ENCODE data around the gene C6orf47. TPM values are rescaled to one million over a fixed set of nuclear protein-coding genes. Genes with fewer than 3 reads are reported as not detected.
A peak's percentile ranks its signal among the peaks of the same experiment; 100 is the strongest.

Gene C6orf47
- total and polyA plus RNA-seq, 2 of the 13 experiments (the other 11 are each of a cell fraction or from before 2014, with no cell fraction given): 1.7 to 18.1 TPM

DNA sequence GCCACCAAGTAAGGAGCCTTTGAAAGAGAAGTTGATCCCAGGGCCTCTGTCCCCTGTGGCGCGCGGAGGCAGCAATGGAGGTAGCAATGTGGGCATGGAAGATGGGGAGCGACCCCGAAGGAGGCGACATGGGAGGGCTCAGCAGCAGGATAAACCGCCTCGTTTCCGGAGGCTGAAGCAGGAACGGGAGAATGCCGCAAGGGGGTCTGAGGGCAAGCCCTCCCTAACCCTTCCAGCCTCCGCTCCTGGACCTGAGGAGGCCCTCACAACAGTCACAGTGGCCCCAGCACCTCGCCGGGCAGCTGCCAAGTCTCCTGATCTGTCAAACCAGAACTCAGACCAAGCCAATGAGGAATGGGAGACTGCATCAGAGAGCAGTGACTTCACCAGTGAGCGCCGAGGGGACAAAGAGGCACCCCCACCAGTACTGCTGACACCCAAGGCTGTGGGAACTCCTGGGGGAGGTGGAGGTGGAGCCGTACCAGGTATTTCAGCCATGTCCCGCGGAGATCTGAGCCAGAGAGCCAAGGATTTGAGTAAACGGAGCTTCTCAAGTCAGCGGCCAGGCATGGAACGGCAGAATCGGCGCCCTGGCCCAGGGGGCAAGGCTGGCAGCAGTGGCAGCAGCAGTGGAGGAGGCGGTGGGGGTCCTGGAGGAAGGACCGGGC lies 28.2 kb downstream of the C6orf47 start:
- no TSS peak for BruUV-seq (replicated peaks)
- 97% methylated on average over 26 of the region's 26 CpGs for WGBS (ENCODE audit: low lambda C conversion rate)
- H3K27ac ChIP-seq (ENCODE audit: extremely low read length, insufficient read depth, low read length): no peak overlapping the region
- H3K79me2 ChIP-seq (ENCODE audit: insufficient read depth, low read length): no peaks in the 10 kb centered on the region
- no peaks in the 10 kb centered on the region for H3K27me3 ChIP-seq (ENCODE audit: control insufficient read depth in 1 of 2, insufficient read depth in 2 of 2, low read length in 2 of 2)
- ATAC-seq: no peak
- in situ Hi-C loops (cut with HindIII; ENCODE audit: extremely low pct_ligation_motif_present, low pct_unique_long_range_greater_than_20kb) (no loop called here), intact Hi-C loops (cut with micrococcal nuclease; ENCODE audit: unreplicated experiment) (no loop called here)
- H3K36me3 ChIP-seq (replicated peaks in 1 of 2; ENCODE audit: control insufficient read depth in 1 of 2, insufficient read depth in 2 of 2, low read length in 2 of 2): peaks cover 70 to 99% of the 10 kb centered on the region in 2 experiments
- H3K4me1 ChIP-seq (ENCODE audit: insufficient read depth, low read length): no peaks in the 10 kb centered on the region
- H3K4me2 ChIP-seq (ENCODE audit: low read depth, low read length): no peak overlapping the region
- H2AFZ ChIP-seq (ENCODE audit: low read length): no peak overlapping the region
- FAIRE-seq: no peak
- no peaks in the 10 kb centered on the region for H4K20me1 ChIP-seq (ENCODE audit: insufficient read depth, low read length)
- H3K9ac ChIP-seq (ENCODE audit: insufficient read depth, low read depth, low read length): no peak overlapping the region
- POLR2A ChIA-PET: interaction anchor here (0.6 to 2.4 kb wide), 4 partner anchors 11 to 201 kb away, joined by 4 to 9 read pairs (median 5); partner anchors contain the start of genes C6orf47 and PRRC2A
- no peaks in the 10 kb centered on the region for H3K9me3 ChIP-seq (ENCODE audit: low read length)
- CTCF ChIA-PET (ENCODE audit: low intra/inter-chr PET ratio, low total read pairs): no interaction called here
- no peak overlapping the region for H3K4me3 ChIP-seq (replicated peaks in 1 of 3; ENCODE audit: insufficient read depth in 1 of 3, low read depth in 2 of 3, low read length in 3 of 3)
- no peak for DNase-seq (ENCODE audit: low spot score)
- TF ChIP-seq ZNF713 (CRISPR knock-in tag; IDR thresholded peaks at IDR 0.05) (no peak), HNF1B (CRISPR knock-in tag; IDR thresholded peaks at IDR 0.05) (0 out of 2 replicates have a peak, but pooled peaks have one; percentile 45), ATF7-NPFF (CRISPR knock-in tag; IDR thresholded peaks at IDR 0.05; ENCODE audit: low read depth) (0 out of 2 replicates have a peak, but pooled peaks have one; percentile 58), TARDBP (CRISPR knock-in tag; IDR thresholded peaks at IDR 0.05) (0 out of 2 replicates have a peak, but pooled peaks have one; percentile 23), POLR2G (IDR thresholded peaks at IDR 0.05; ENCODE audit: low read depth, low read length) (peak; percentile 60; the same call in 1 of the 2 replicates), YY1 (IDR thresholded peaks at IDR 0.05; ENCODE audit: insufficient read depth, insufficient replicate concordance, low read depth, low read length) (no peak), PAF1 (CRISPR knock-in tag; IDR thresholded peaks at IDR 0.05) (peak; percentile 59; the same call in 1 of the 2 replicates), LRRFIP1 (CRISPR knock-in tag; conservative IDR thresholded peaks at IDR 0.05) (no peak)
- TF ChIP-seq, protein P1, sequence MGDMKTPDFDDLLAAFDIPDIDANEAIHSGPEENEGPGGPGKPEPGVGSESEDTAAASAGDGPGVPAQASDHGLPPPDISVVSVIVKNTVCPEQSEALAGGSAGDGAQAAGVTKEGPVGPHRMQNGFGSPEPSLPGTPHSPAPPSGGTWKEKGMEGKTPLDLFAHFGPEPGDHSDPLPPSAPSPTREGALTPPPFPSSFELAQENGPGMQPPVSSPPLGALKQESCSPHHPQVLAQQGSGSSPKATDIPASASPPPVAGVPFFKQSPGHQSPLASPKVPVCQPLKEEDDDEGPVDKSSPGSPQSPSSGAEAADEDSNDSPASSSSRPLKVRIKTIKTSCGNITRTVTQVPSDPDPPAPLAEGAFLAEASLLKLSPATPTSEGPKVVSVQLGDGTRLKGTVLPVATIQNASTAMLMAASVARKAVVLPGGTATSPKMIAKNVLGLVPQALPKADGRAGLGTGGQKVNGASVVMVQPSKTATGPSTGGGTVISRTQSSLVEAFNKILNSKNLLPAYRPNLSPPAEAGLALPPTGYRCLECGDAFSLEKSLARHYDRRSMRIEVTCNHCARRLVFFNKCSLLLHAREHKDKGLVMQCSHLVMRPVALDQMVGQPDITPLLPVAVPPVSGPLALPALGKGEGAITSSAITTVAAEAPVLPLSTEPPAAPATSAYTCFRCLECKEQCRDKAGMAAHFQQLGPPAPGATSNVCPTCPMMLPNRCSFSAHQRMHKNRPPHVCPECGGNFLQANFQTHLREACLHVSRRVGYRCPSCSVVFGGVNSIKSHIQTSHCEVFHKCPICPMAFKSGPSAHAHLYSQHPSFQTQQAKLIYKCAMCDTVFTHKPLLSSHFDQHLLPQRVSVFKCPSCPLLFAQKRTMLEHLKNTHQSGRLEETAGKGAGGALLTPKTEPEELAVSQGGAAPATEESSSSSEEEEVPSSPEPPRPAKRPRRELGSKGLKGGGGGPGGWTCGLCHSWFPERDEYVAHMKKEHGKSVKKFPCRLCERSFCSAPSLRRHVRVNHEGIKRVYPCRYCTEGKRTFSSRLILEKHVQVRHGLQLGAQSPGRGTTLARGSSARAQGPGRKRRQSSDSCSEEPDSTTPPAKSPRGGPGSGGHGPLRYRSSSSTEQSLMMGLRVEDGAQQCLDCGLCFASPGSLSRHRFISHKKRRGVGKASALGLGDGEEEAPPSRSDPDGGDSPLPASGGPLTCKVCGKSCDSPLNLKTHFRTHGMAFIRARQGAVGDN (CRISPR knock-in tag; IDR thresholded peaks at IDR 0.05): peak; percentile 40
- TF ChIP-seq, protein P2, sequence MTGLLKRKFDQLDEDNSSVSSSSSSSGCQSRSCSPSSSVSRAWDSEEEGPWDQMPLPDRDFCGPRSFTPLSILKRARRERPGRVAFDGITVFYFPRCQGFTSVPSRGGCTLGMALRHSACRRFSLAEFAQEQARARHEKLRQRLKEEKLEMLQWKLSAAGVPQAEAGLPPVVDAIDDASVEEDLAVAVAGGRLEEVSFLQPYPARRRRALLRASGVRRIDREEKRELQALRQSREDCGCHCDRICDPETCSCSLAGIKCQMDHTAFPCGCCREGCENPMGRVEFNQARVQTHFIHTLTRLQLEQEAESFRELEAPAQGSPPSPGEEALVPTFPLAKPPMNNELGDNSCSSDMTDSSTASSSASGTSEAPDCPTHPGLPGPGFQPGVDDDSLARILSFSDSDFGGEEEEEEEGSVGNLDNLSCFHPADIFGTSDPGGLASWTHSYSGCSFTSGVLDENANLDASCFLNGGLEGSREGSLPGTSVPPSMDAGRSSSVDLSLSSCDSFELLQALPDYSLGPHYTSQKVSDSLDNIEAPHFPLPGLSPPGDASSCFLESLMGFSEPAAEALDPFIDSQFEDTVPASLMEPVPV (CRISPR knock-in tag; IDR thresholded peaks at IDR 0.05): 0 out of 2 replicates have a peak, but pooled peaks have one; percentile 49
- TF ChIP-seq, protein P3, sequence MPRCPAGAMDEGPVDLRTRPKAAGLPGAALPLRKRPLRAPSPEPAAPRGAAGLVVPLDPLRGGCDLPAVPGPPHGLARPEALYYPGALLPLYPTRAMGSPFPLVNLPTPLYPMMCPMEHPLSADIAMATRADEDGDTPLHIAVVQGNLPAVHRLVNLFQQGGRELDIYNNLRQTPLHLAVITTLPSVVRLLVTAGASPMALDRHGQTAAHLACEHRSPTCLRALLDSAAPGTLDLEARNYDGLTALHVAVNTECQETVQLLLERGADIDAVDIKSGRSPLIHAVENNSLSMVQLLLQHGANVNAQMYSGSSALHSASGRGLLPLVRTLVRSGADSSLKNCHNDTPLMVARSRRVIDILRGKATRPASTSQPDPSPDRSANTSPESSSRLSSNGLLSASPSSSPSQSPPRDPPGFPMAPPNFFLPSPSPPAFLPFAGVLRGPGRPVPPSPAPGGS (CRISPR knock-in tag; IDR thresholded peaks at IDR 0.05): 0 out of 2 replicates have a peak, but pooled peaks have one; percentile 35

Measured in HepG2 (cell line).